Progenitor cell of endocrine pancreas (in vitro differentiated cells): ENCODE results near the gene KLHL3. TPM values are rescaled to one million over a fixed set of nuclear protein-coding genes. Genes with fewer than 3 reads are reported as not detected.
A peak's percentile ranks its signal among the peaks of the same experiment; 100 is the strongest.

ENCODE experiments used
- DNase-seq: peaks from one replicate; pipeline ENCODE4 v3.0.0; 2021; ENCODE audit warnings: low spot score; ENCODE audit not compliant: unreplicated experiment
- H3K27ac Mint-ChIP-seq: 2 replicates; pipeline ENCODE4 v1.8.0; 2021; ENCODE audit warnings: mild to moderate bottlenecking, moderate library complexity, mixed read lengths
- H3K27me3 Mint-ChIP-seq: 2 replicates; pipeline ENCODE4 v1.8.0; 2021; ENCODE audit warnings: mixed read lengths
- H3K36me3 Mint-ChIP-seq: 2 replicates; pipeline ENCODE4 v1.8.0; 2022; ENCODE audit warnings: mixed read lengths; ENCODE audit not compliant: insufficient read depth
- H3K4me1 Mint-ChIP-seq: 2 replicates; pipeline ENCODE4 v1.8.0; 2021; ENCODE audit warnings: low read depth, mixed read lengths
- H3K4me3 Mint-ChIP-seq: 2 replicates; pipeline ENCODE4 v1.8.0; 2021; ENCODE audit warnings: low read depth, mild to moderate bottlenecking, moderate library complexity, mixed read lengths
- H3K9me3 Mint-ChIP-seq: 2 replicates; pipeline ENCODE4 v1.8.0; 2021; ENCODE audit warnings: low read depth, mixed read lengths
- CTCF ChIP-seq: fragments of 200-600 bp; sonication (generic); IDR thresholded peaks from one replicate; pipeline ENCODE4 v1.5.0; 2021; ENCODE audit warnings: antibody characterized with exemption, mild to moderate bottlenecking; ENCODE audit not compliant: unreplicated experiment
- total RNA-seq: library from RNA; stranded (reverse); gene quantifications from 2 replicates; pipeline ENCODE4 v1.2.1, GENCODE V29; 2021

KLHL3 gene
- total RNA-seq, 1 donor from 2014 or later: 34.7 TPM

DNA sequence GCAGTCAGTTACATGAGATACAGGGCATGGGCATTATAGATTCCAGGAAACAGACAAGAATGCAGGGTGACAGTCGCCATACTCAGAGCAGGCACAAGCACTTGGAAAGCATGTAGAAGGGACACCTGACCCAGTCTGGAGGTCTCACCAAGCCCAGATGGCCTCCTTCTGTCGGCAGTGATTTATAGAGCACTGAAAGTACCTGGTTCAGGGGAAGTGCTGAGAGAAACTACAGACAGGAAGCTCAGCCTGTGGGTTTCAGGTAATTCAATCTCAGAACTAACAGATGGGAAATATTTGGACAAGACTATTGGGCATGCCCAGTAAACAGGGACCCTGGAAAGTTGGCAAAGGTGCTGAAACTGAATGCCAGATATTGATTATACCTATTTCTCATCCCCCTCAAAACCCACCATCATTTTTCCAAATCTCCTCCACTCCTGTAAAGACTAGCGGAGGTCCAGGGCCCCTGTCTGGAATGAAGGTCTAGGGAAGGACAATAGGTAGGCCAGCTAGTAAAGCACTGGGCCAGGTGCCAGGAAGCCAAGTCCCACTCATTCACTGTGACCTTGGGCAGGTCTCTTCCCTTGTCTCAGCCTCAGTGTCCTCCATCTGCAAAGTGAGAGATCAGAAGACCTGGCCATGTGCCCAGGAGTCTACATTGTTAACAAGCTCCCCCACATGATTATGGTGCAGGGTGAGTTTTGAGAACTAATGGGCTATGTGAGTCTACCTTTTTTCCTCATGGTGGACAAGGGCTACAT is 26.9 kb downstream of the KLHL3 start:
- Mint-ChIP-seq H3K9me3 (peaks cover 12% of the 10 kb centered on the region), H3K4me1 (no peaks in the 10 kb centered on the region), H3K27ac (peak overlapping the region; percentile 65), H3K36me3 (peaks cover 34% of the 10 kb centered on the region), H3K27me3 (no peaks in the 10 kb centered on the region), H3K4me3 (no peak overlapping the region)
- TF ChIP-seq CTCF: no peak
- DNase-seq: no peak

- no peak overlapping the region for H3K27ac Mint-ChIP-seq
Observed at GRCh38 chr5:137708062-137708461, 27.8 kb downstream of the KLHL3 start.

GRCh38 chr5:137706841-137707240 is 29.0 kb downstream of the KLHL3 start:
- H3K9me3 Mint-ChIP-seq: no peaks in the 10 kb centered on the region
- DNase-seq: no peak
- no peak for TF ChIP-seq CTCF
- peaks cover 28% of the 10 kb centered on the region for H3K36me3 Mint-ChIP-seq
- H3K4me1 Mint-ChIP-seq: no peaks in the 10 kb centered on the region
- no peak overlapping the region for H3K27ac Mint-ChIP-seq
- H3K27me3 Mint-ChIP-seq: no peaks in the 10 kb centered on the region
- H3K4me3 Mint-ChIP-seq: no peak overlapping the region

More at GRCh38 chr5:137708062-137708461, 27.8 kb downstream of the KLHL3 start:
- DNase-seq: no peak
- Mint-ChIP-seq H3K36me3 (peaks cover 31% of the 10 kb centered on the region), H3K9me3 (peaks cover 7% of the 10 kb centered on the region), H3K27me3 (no peaks in the 10 kb centered on the region), H3K4me3 (no peak overlapping the region), H3K4me1 (no peaks in the 10 kb centered on the region)
- TF ChIP-seq CTCF: no peak

GRCh38 chr5:137705106-137705505 is 30.8 kb downstream of the KLHL3 start:
- DNase-seq: no peak

GRCh38 chr5:137703565-137703964 is 32.3 kb downstream of the KLHL3 start:
- no peak for TF ChIP-seq CTCF
- Mint-ChIP-seq H3K4me1 (peaks cover 3% of the 10 kb centered on the region), H3K9me3 (no peaks in the 10 kb centered on the region), H3K36me3 (peaks cover 26% of the 10 kb centered on the region), H3K27ac (no peak overlapping the region), H3K27me3 (no peaks in the 10 kb centered on the region), H3K4me3 (no peak overlapping the region)
- no peak for DNase-seq

More at GRCh38 chr5:137705106-137705505, 30.8 kb downstream of the KLHL3 start:
- H3K4me3 Mint-ChIP-seq: no peak overlapping the region
- H3K36me3 Mint-ChIP-seq: peaks cover 27% of the 10 kb centered on the region
- H3K9me3 Mint-ChIP-seq: no peaks in the 10 kb centered on the region
- no peak overlapping the region for H3K27ac Mint-ChIP-seq
- H3K4me1 Mint-ChIP-seq: peaks cover under 1% of the 10 kb centered on the region
- no peak for TF ChIP-seq CTCF
- H3K27me3 Mint-ChIP-seq: no peaks in the 10 kb centered on the region
